Tibial nerve (tissue), 4 donors: ENCODE results near the gene LRRC58.

Experiments used
- CTCF ChIP-seq, 5 experiments: fragments of 200-600 bp in 3 of 5; fragments of 450-650 bp in 2 of 5; sonication (generic) in 3 of 5; IDR thresholded peaks; one replicate each; pipeline ENCODE4 v1.5.1; 2016 to 2019; ENCODE audit warnings: antibody characterized with exemption in 5 of 5, mild to moderate bottlenecking in 3 of 5, moderate library complexity in 2 of 5
- EP300 ChIP-seq, 2 donors: sonication (generic); formaldehyde crosslinking; IDR thresholded peaks; one replicate each; pipeline ENCODE4 v1.6.1; 2017; ENCODE audit warnings: antibody characterized with exemption in 2 of 2, mild to moderate bottlenecking in 1 of 2
- POLR2A ChIP-seq, 2 donors: fragments of 450-650 bp; IDR thresholded peaks; one replicate each; pipeline ENCODE4 v1.6.1; 2017; ENCODE audit warnings: antibody characterized with exemption in 2 of 2, mild to moderate bottlenecking in 2 of 2, moderate library complexity in 2 of 2

DNA sequence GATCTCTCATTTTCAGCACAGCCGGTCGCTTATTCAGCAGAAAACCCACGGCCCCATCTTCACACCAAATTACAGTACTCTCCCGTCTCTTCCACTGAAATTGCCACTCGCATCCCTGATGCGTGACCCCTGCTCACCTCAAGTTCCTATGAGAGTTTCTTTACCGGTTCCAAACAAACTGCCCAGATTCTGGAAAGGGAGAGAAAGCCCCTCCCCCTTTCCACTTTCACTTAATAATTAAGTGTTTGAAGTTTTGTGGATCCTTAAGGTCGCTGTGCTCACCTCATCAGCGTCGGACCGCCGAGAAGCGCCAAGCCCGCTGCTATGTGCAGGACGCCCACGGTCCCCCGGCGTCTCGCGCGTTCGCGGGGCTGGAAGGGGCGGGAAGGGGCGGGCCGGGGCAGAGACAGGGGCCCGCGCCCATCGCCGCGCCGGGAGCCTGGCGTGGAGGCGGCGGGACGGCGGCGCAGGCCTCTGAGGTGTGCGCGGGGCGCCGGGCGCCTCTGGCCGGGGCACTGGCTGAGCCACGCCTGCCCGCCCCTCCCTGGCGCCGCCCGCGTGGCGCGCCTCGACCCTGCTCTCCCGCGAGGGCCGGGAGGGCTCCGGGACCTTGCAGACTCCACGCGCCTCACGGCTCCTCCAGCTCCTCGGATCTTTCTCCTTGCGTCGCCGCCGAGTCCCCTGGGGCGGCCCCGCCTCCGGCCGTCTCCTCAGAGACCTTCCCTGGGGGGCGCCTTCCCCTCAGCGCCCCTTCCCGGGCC, 64.2 kb downstream of the LRRC58 start, which contains the start of gene GPR156:
- TF ChIP-seq CTCF (IDR thresholded peaks at IDR 0.05), result no peak
- TF ChIP-seq POLR2A (IDR thresholded peaks at IDR 0.05), result no peak
- no peak for TF ChIP-seq EP300 (IDR thresholded peaks at IDR 0.05)
